HG02852 (cell line): ENCODE measurements around the gene BCO2.

Experiments used
- ATAC-seq: cut with Tn5 transposase; IDR thresholded peaks from one replicate; pipeline ENCODE4 v1.9.1; 2021; ENCODE audit warnings: mild to moderate bottlenecking, moderate library complexity; ENCODE audit not compliant: unreplicated experiment

The BCO2 gene

DNA sequence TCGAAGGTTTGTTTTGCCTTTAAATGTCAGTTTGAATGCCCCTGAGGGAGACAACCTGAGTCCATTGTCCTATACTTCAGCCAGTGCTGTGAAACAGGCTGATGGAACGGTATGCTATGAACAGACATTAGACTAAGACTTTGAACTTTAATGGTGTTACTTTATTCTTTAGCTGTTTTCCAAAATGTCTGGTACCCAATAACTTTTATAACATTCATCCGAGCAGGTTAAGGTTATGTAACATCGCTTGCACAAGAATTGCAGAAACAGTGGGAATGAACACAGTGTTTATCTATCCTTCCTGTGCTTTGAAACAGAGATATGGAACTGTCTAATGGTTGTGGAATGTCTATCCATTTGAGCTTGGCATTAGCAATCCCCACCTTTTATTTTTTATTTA lies 38.4 kb downstream of the BCO2 start:
- no peak for ATAC-seq

DNA sequence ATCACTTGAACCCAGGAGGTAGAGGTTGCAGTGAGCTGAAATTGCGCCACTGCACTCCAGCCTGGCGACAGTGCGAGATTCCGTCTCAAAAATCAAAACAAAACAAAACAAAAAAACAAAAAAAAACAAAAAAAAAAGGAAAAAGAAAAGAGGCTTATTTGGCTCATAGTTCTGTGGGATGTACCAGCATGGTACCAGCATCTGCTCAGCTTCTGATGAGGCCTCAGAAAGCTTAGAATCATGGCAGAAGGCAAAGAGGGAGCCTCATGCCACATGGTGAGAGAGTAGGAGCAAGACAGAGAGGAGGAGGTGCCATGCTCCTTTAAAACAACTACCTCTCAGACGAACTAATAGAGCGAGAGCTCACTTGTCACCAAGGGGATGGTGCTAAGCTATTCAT lies 40.3 kb downstream of the BCO2 start:
- ATAC-seq: no peak

DNA sequence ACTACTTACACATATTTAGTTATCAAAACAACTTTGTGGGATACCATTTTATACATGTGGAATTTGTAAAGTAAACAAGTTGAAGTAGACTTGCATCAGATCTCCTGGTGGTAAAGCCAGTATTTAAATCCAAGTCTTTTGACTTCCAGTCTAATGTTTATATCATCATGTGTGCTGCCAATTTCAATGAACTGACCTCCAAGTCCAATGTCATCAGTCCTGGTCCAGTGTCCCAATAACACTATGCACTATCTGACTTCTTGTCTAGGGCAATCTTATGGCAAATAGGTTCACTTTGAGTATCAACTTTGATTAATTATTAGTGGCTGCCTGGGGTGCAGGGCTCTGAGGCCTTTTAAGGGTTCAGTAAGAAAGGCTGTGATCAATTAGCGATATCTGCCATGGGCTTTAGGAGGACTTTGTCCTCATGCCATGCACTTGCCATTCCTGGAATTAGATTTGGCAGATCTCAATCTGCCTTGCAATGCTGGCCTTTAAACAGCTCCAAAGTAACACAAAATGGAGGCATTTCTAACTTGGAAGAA lies 41.3 kb downstream of the BCO2 start:
- no peak for ATAC-seq

- ATAC-seq: peak; percentile 96
These were observed 44.3 kb downstream of the BCO2 start for GRCh38 chr11:112219476-112220232.

DNA sequence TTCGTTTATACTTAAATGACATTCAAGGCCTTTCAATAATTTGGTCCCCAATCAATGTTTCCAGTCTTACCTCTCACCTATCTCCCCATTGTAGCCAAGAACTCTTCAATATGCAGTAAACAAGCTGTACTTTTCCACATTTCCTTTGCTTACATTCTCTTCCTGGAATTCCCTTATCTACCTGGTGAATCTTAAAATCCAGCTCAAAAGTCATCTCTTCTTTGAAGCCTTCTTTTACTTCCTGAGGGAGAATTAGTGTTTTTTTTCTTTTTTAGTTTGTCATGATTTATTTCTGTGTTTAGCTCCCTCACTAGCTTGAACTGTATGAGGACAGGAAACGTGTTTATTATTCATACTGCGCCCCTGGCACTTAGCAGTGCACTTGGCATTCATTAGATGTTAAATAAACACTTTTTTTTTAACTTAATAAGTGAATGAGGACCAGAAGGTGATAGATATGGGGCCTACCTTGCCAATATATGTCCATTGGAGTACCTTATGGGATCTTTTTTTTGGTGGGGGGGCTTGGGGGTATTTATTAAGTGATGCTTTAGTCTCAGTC lies 46.0 kb downstream of the BCO2 start:
- ATAC-seq: no peak

DNA sequence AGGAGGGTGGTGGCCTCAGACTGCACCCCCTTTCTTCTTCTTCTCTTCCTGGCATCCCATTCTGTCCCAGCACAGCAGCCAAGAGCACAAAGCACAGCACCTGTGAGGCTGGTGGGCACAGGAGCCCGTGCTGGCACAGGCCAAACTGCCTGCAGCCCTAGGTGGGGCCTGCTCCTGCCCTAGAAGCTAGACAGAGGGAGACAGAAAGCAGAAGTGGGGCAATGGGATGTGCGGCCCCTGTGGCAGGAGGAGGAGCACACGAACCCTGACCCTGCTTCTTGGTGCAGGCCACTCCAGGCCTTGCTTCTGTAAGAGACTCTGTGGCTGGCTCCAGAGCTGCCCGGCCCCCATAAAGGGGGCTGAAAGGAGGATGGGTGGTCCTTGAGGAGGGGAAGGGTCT lies 47.0 kb downstream of the BCO2 start:
- no peak for ATAC-seq

GRCh38 chr11:112223121-112223520 lies 47.8 kb downstream of the BCO2 start:
- ATAC-seq: no peak

GRCh38 chr11:112223754-112224532 lies 48.6 kb downstream of the BCO2 start:
- no peak for ATAC-seq

DNA sequence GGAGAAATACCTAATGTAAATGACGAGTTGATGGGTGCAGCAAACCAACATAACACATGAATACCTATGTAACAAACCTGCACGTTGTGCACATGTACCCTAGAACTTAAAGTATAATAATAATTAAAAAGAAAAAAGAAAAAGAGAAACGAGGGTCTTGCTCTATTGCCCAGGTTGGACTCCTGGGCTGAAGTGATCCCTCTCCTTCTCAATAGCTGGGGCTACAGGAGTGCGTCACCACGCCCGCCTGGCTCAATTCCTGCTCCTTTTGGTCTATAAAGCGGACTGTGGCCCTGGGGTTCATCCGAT lies 50.4 kb downstream of the BCO2 start:
- ATAC-seq: no peak

DNA sequence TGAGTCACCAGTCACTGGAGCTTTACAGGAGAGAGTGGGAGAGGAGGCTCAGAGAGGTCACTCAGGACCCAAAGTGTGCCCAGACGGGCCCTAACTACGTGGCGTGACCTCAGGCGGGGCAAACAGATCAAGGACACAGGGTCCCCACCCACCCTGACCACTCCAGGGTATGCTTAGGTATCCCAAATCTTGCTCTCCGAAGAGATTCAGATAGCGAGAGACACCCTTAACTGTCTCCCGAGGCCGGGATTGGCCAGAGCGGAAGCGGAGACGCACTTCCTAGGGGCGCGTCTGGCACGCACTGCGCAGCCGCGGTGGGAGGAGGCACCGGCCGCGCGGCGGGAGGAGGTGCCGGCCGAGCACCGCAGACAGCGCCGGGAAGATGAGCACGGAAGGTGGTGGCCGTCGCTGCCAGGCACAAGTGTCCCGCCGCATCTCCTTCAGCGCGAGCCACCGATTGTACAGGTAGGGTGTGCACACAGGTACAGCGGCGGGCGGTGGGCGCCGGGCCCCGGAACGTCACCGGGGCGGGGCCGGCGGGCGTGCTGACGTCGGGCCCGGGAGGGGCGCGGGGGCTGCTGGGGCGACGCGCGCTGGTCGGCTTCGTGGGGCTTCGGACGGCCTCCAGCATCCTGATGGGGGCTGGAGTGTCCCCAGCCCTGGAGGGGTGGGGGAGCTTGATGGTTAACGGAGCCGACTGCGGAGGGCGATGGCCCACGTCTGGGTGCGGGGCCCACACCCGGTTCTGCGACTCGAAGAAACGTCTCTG lies 50.9 kb downstream of the BCO2 start, which contains the start of gene PTS:
PTS (plus strand) TSS at position 367 of the 769 bp plus-strand sequence; CDS start at position 383, 16 bp downstream.
- ATAC-seq: peak; percentile 94

- ATAC-seq: peak; percentile 51
These were observed 51.6 kb downstream of the BCO2 start for GRCh38 chr11:112226831-112227401.

DNA sequence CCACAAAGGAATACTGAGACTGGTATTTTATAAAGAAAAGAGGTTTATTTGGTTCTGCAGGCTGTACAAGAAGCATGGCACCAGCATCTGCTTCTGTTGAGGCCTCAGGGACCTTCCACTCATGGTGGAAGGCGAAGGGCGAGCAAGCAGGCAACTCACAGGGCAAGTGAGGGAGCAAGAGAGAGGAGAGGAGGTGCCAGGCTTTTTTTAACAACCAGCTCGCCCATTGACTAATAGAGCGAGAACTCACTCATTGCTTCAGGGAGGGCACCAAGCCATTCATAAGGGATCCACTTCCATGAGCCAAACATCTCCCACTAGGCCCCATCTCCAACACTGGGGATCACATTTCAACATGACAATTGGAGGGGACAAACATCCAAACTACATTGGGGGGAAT lies 52.2 kb downstream of the BCO2 start:
- no peak for ATAC-seq

- no peak for ATAC-seq
These were observed 53.4 kb downstream of the BCO2 start for GRCh38 chr11:112228706-112229105.

DNA sequence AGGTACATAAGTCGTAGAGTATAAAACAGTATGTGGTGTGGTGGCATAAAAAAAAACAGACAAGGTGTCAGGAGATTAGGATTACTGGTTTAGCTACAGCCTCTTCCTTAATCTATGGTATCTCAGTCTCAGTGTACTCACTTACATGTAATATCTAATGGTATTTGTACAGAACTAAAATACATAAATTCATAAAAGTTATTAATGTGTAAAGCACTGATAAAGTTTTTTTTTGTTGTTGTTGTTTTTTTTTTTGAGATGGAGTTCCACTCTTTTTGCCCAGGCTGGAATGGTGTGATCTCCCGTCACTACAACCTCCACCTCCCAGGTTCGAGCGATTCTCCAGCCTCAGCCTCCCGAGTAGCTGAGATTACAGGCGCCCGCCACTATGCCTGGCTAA lies 53.8 kb downstream of the BCO2 start:
- no peak for ATAC-seq

GRCh38 chr11:112229746-112230433 lies 54.6 kb downstream of the BCO2 start:
- no peak for ATAC-seq

- no peak for ATAC-seq
These were observed 56.6 kb downstream of the BCO2 start for GRCh38 chr11:112231952-112232351.

GRCh38 chr11:112235750-112236390 lies 60.6 kb downstream of the BCO2 start:
- peak; percentile 87 for ATAC-seq

DNA sequence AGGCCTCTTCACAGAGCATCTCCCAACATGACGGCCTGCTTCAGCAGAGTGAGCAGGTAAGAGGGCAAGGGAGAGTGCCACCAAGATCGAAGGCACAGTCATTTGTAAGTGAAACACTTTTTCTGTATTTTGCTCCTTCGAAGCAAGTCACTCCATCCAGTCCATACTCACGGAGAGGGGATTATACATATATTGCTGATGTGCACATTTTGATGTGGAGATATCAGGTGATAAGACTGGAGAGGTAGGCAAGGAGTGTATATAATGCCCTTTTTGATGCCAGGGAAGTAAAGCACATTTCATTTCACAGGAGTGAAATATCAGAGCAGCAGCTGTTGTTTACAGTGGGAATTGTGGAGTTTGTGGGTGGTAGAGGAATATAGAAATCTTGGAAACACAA lies 62.1 kb downstream of the BCO2 start:
- no peak for ATAC-seq

DNA sequence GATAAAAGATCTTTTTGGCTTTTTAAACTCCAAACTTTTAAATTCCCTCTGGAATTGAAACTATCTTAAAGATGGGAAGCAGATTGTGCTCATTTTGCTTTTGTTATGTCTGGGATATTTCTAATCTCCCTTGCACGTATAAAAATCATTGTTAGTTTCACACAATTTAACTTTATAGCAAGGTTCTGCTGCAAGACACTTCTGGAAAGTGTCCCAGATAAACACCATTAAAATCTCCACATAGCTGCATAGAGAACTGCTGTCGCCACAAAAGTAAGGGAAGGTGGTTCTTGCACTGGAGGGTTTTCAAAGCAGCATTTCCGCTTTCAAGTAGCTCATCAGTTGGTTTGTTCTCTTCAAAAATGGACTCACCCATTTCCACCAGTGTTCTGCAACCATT lies 62.7 kb downstream of the BCO2 start:
- no peak for ATAC-seq

DNA sequence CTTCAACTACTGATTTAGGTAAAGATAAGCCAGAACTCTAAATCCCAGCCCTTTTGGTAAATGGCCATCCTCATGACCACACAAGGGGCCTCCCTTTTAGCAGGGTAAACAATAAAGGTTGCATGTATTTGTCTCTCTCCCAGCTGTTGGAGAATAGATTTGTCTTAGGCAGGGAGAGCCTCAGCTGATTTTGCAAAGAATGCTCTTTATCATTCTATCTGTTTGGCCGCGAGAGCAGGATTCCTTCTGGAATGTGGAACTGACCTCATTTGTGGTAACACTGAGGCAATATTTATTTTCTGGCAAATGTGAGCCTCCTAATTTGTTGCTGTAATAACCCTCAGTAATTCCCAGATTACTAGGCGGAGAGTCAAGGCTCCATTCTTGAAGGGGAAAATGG lies 66.2 kb downstream of the BCO2 start:
- ATAC-seq: no peak
